WERI-Rb-1 (cell line): ENCODE results near the gene ABAT.

ENCODE experiments used
- DNase-seq: peaks from one replicate; pipeline ENCODE4 v3.0.0-alpha.2; 2020
- H3K27ac ChIP-seq: fragments of 250-450 bp; sonication (Bioruptor Pico); 2 replicates; pipeline ENCODE4 v1.5.1; 2020; ENCODE audit warnings: mild to moderate bottlenecking, moderate library complexity
- H3K27me3 ChIP-seq: fragments of 250-450 bp; sonication (Bioruptor Pico); 2 replicates; pipeline ENCODE4 v1.5.1; 2021; ENCODE audit warnings: mild to moderate bottlenecking, low read depth, moderate library complexity; ENCODE audit not compliant: insufficient read depth, severe bottlenecking
- H3K36me3 ChIP-seq: fragments of 250-450 bp; sonication (Bioruptor Pico); 2 replicates; pipeline ENCODE4 v1.5.1; 2020; ENCODE audit warnings: mild to moderate bottlenecking, moderate library complexity
- H3K4me3 ChIP-seq: 2 replicates; pipeline ENCODE4 v1.5.1; 2011; ENCODE audit warnings: low read depth, mild to moderate bottlenecking, control low read depth, low read length
- H3K9me3 ChIP-seq: fragments of 250-450 bp; sonication (Bioruptor Pico); 2 replicates; pipeline ENCODE4 v1.5.1; 2021; ENCODE audit warnings: mild to moderate bottlenecking, moderate library complexity; ENCODE audit not compliant: severe bottlenecking
- TF ChIP-seq, protein P1 (sequence below): IDR thresholded peaks from 2 replicates; pipeline ENCODE4 v1.5.1; 2011; ENCODE audit warnings: low read depth, mild to moderate bottlenecking, control low read depth, inconsistent platforms, low read length

The ABAT gene

DNA sequence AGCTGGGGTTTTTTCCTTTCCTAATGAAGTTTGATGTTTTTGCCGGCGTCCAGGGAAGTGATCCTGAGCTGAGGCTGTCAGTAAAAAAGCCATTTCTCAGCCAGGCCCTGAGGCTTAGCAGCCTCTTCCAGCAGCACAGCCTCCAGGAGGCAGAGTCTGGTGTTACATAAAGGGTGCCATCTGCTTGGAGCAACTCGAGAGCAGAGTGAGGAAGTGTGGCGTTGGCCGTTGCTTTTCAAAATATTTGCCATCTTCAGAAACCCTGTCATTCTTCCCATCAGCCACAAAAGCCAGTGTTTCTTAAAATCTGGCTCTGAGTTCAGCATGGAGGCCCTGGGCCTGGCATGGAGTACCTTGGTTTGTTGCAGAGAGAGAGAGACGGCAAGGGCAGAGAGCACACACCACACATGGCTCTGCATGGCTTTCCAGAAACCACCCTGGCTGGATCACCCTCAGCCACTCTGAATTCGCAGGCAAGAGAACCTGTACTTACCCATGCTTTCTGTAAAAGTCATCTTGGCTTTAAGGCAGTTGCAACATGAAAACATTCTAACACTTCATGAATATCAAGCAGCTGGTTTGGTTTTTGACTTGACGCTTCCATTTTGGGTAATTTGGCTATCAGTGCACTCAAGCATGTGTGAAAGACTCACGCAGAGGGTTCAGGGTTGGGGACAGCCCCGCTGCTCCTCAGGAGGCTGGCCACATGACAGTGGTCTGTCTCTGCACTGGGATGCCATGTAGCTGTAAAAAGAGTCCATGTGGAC, 144.3 kb downstream of the ABAT start:
- H3K27ac ChIP-seq = no peak overlapping the region
- peaks cover 32% of the 10 kb centered on the region for H3K36me3 ChIP-seq
- TF ChIP-seq, protein P1, sequence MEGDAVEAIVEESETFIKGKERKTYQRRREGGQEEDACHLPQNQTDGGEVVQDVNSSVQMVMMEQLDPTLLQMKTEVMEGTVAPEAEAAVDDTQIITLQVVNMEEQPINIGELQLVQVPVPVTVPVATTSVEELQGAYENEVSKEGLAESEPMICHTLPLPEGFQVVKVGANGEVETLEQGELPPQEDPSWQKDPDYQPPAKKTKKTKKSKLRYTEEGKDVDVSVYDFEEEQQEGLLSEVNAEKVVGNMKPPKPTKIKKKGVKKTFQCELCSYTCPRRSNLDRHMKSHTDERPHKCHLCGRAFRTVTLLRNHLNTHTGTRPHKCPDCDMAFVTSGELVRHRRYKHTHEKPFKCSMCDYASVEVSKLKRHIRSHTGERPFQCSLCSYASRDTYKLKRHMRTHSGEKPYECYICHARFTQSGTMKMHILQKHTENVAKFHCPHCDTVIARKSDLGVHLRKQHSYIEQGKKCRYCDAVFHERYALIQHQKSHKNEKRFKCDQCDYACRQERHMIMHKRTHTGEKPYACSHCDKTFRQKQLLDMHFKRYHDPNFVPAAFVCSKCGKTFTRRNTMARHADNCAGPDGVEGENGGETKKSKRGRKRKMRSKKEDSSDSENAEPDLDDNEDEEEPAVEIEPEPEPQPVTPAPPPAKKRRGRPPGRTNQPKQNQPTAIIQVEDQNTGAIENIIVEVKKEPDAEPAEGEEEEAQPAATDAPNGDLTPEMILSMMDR = no peak
- no peaks in the 10 kb centered on the region for H3K9me3 ChIP-seq
- H3K4me3 ChIP-seq = no peak overlapping the region
- DNase-seq = no peak
- no peaks in the 10 kb centered on the region for H3K27me3 ChIP-seq

DNA sequence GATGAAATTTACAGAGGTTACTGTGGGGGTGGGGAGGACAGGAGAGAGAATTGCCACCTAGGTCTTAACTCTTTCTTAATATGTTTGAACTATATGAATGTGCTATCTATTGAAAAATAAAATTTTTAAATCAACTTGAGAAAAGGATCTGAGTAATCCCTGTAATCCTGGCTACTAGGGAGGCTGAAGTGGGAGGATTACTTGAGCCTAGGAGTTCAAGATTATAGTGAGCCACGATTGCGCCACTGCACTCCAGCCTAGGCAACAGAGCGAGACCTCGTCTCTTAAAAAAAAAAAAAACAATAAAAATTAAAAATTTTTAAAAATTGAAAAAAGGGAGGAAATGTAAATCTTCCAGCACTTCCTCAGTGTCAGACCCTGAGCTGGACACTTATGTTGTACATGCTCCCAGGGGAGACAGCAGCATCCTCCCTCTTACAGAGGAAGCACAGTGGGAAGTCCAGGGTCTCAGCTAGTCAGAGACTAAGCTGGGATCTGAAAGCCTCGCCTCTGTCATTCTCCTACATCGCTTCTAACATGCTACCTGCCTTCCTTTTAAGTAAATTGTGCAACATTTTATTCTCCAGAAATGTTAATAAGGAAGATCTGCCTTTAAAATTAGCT, 145.1 kb downstream of the ABAT start:
- TF ChIP-seq, protein P1 = no peak
- H3K36me3 ChIP-seq = peaks cover 25% of the 10 kb centered on the region
- DNase-seq = peak; percentile 18

DNA sequence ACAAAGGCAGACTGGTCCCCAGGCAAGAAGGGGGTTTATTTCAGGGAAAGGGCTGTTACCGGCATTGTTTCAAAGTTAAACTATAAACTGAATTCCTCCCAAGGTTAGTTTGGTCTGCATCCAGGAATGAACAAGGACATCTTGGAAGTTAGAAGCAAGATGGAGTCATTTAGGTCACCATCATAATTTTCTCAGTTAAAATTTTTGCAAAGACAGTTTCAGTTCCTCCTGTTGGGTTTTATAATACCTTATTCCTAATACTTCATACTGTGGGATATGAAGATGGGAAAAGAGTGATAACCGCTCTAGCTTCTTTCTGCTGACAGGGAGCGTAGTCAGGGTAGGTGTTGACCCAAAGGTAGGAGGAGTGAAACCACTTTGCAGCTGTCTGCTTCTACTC, 148.0 kb downstream of the ABAT start:
- peaks cover 9% of the 10 kb centered on the region for H3K36me3 ChIP-seq
- TF ChIP-seq, protein P1 = no peak
- no peaks in the 10 kb centered on the region for H3K9me3 ChIP-seq
- no peak for DNase-seq
- H3K4me3 ChIP-seq = no peak overlapping the region
- H3K27me3 ChIP-seq = no peaks in the 10 kb centered on the region
- H3K27ac ChIP-seq = no peak overlapping the region

More for the DNA sequence above, 145.1 kb downstream of the ABAT start:
- Histone ChIP-seq H3K9me3 (no peaks in the 10 kb centered on the region), H3K27me3 (no peaks in the 10 kb centered on the region), H3K4me3 (no peak overlapping the region), H3K27ac (no peak overlapping the region)

DNA sequence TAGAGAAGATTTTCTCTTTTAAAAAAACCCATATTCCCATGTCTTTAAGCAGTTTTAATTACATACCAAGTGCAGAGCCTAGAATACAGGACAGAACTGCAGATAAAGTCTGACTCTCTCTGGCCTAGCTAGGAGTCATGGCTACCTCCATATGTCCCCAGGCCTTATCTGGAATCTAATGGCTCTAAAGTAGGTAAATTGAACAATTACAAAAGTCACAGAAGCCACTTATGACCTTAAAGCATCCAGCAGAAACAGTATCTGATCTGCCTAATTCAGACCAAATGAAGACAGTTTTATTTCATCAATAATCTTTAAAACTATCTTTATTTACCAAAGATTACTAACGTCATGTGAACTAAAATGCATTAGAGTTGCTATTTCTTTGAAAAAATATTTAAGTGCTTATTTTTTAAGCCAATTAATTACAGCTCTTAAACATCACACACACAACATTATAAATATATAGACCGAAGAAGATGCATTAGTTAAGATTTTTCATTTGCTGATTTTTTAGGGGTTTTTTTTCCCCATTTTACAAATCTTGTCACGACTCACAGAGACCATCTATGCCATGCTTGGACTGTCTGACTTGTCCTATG, 152.0 kb downstream of the ABAT start:
- Histone ChIP-seq H3K9me3 (no peaks in the 10 kb centered on the region), H3K4me3 (no peak overlapping the region), H3K27ac (no peak overlapping the region), H3K36me3 (no peaks in the 10 kb centered on the region; the same call in 1 of the 2 replicates), H3K27me3 (no peaks in the 10 kb centered on the region)
- no peak for DNase-seq
- TF ChIP-seq, protein P1 = no peak

DNA sequence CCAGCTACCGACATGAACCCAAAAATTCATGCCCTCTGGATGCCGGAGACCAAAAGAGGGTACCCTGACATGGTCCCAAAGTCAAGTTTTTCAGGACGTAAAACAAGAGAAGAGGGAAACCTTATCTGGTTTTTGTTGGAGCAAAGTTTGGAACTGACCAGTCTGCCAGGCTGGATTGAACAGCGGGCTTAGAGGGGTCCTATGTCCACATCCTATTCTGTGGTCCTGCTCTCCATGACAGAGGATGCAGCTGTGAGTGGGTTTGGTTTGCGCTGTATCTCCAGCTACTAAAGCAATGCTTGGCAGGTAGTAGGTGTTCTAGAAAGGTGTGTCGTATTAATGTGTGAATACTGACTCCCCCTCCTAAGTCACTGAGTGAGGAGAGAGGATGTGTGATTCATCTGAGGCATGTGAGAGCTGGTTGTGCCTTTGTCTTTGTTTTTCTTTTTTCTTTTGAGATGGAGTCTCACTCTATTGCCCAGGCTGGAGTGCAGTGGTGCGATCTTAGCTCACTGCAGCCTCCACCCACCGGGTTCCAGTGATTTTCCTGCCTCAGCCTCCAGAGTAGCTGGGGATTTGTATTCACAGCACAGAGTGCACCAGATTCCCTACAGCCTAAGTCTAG, 154.2 kb downstream of the ABAT start:
- Histone ChIP-seq H3K27me3 (no peaks in the 10 kb centered on the region), H3K4me3 (no peak overlapping the region), H3K9me3 (no peaks in the 10 kb centered on the region), H3K27ac (no peak overlapping the region), H3K36me3 (no peaks in the 10 kb centered on the region; the same call in 1 of the 2 replicates)
- TF ChIP-seq, protein P1 = no peak
- DNase-seq = no peak
